ENCODE measurements around the gene UBE2S.
A peak's percentile ranks its signal among the peaks of the same experiment; 100 is the strongest.

DNA sequence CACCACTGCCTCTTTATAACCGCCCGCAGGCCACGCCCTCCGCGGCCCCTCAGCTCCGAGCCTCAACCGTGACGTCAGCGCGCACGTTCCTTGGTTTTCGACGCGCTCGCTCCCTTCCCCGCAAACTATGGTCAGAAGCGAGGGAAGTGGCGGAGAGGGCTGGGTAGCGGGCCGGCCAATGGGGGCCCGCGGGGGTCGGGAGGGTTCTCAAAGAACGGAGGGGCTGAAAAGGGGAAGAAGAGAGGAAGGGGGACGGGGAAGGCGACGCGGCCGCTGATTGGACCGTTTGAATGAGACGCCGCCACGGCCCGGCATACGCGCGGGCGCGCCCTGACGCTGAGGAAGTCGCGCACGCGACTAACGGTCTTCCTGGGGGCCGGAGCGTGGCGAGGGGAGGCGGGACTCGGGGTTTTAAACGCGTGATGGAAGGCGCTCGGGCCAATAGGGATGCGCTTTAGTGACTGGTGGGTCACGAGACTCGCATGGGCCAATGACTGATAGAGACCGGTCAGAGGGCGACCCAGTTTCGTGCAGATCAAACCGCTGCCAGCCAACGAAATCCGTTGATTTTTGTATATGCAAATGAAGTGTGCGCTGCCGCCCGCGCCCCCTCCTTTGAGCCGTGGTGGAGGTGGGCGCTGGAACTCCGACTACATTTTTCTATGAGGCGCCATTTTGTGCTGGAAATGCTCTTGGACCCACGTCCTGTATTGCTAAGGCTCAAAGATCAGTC, 378 bp upstream of the UBE2S start:
- TF ChIP-seq, protein P1, sequence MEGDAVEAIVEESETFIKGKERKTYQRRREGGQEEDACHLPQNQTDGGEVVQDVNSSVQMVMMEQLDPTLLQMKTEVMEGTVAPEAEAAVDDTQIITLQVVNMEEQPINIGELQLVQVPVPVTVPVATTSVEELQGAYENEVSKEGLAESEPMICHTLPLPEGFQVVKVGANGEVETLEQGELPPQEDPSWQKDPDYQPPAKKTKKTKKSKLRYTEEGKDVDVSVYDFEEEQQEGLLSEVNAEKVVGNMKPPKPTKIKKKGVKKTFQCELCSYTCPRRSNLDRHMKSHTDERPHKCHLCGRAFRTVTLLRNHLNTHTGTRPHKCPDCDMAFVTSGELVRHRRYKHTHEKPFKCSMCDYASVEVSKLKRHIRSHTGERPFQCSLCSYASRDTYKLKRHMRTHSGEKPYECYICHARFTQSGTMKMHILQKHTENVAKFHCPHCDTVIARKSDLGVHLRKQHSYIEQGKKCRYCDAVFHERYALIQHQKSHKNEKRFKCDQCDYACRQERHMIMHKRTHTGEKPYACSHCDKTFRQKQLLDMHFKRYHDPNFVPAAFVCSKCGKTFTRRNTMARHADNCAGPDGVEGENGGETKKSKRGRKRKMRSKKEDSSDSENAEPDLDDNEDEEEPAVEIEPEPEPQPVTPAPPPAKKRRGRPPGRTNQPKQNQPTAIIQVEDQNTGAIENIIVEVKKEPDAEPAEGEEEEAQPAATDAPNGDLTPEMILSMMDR (IDR thresholded peaks at IDR 0.05) = no peak
- TF ChIP-seq POLR2A (IDR thresholded peaks at IDR 0.05) = peak in 1 of 3 donors; percentile 87

Measured in body of pancreas (tissue), 4 donors.